Stimulated activated CD4-positive, alpha-beta T cell treated with anti-CD3 and anti-CD28 coated beads, Interleukin-4, amount 100 ng/mL, for 24 hours (primary cell): Measurements from ENCODE around the gene ABI1.
"Not testable (repeated sequence)": the region's sequence is repeated elsewhere in the genome, so short reads cannot be mapped to it uniquely, and the experiment has no call there.

Experiments
- DNase-seq: peaks from one replicate; pipeline ENCODE4 v3.0.0-alpha.2; 2020

ABI1 gene

GRCh38 chr10:26804418-26805393, 56.1 kb downstream of the ABI1 start:
- DNase-seq = no peak

- no peak for DNase-seq
Observed at GRCh38 chr10:26803849-26804248, 56.9 kb downstream of the ABI1 start.

- no peak for DNase-seq
Observed at GRCh38 chr10:26802527-26802926, 58.2 kb downstream of the ABI1 start.

GRCh38 chr10:26801831-26802230, 58.9 kb downstream of the ABI1 start:
- no peak for DNase-seq

GRCh38 chr10:26801274-26801673, 59.5 kb downstream of the ABI1 start:
- no peak for DNase-seq

- DNase-seq = no peak
Observed at GRCh38 chr10:26800468-26800867, 60.3 kb downstream of the ABI1 start.

GRCh38 chr10:26799342-26799741, 61.4 kb downstream of the ABI1 start:
- no peak for DNase-seq

GRCh38 chr10:26798298-26798697, 62.5 kb downstream of the ABI1 start:
- no peak for DNase-seq

- DNase-seq = no peak
Observed at GRCh38 chr10:26797340-26797739, 63.4 kb downstream of the ABI1 start.

GRCh38 chr10:26792758-26793495, 67.8 kb downstream of the ABI1 start:
- no peak for DNase-seq

GRCh38 chr10:26790221-26790995, 70.3 kb downstream of the ABI1 start:
- DNase-seq = no peak

- DNase-seq = not testable (repeated sequence)
Observed at GRCh38 chr10:26789779-26790178, 71.0 kb downstream of the ABI1 start.

- no peak for DNase-seq
Observed at GRCh38 chr10:26787362-26787761, 73.4 kb downstream of the ABI1 start.

GRCh38 chr10:26781797-26782196, 79.0 kb downstream of the ABI1 start:
- no peak for DNase-seq

GRCh38 chr10:26780793-26781601, 79.8 kb downstream of the ABI1 start:
- peak; percentile 16 for DNase-seq

GRCh38 chr10:26780106-26780792, 80.5 kb downstream of the ABI1 start:
- no peak for DNase-seq

GRCh38 chr10:26779176-26779860, 81.4 kb downstream of the ABI1 start:
- no peak for DNase-seq

GRCh38 chr10:26777686-26778085, 83.1 kb downstream of the ABI1 start:
- DNase-seq = no peak

GRCh38 chr10:26776258-26776657, 84.5 kb downstream of the ABI1 start:
- no peak for DNase-seq

GRCh38 chr10:26773633-26774032, 87.1 kb downstream of the ABI1 start:
- DNase-seq = no peak

GRCh38 chr10:26770069-26770468, 90.7 kb downstream of the ABI1 start:
- no peak for DNase-seq
